H7 (cell line): ENCODE results near the gene PCDHGB6. TPM values are rescaled to one million over a fixed set of nuclear protein-coding genes. Genes with fewer than 3 reads are reported as not detected.
"Not testable (repeated sequence)": the region's sequence is repeated elsewhere in the genome, so short reads cannot be mapped to it uniquely, and the experiment has no call there.

Source experiments
- DNase-seq: peaks from one replicate; pipeline ENCODE4 v3.0.0; 2012
- H3K27me3 ChIP-seq: 2 replicates; pipeline ENCODE4 v1.6.0; 2011; ENCODE audit warnings: mild to moderate bottlenecking, low read length; ENCODE audit not compliant: control insufficient read depth, insufficient read depth
- H3K36me3 ChIP-seq: replicated peaks from 2 replicates; pipeline ENCODE4 v1.5.1; 2011; ENCODE audit warnings: low read length; ENCODE audit not compliant: control insufficient read depth, insufficient read depth
- H3K4me3 ChIP-seq: 2 replicates; pipeline ENCODE4 v1.5.1; 2011; ENCODE audit warnings: low read depth, mild to moderate bottlenecking, control low read depth, low read length, moderate library complexity; ENCODE audit not compliant: insufficient read depth
- total RNA-seq: library from RNA; depleted of rRNA; stranded (reverse); fragments of >200 nt; shearing (Covaris generic); gene quantifications from 2 replicates; pipeline ENCODE4 v1.2.3, GENCODE V29; 2014

PCDHGB6 gene
- total RNA-seq, 1 experiment from 2014 or later: 1.7 TPM

- no peak within 1 kb of the TSS for H3K4me3 ChIP-seq
- no peaks in the 10 kb centered on the region for H3K36me3 ChIP-seq
- no peaks in the 10 kb centered on the region for H3K27me3 ChIP-seq
- no peak for DNase-seq
Measured at GRCh38 chr5:141382469-141383294, 25.1 kb upstream of the PCDHGB6 start, which contains the start of gene PCDHGA7. PCDHGA7 (plus strand) TSS chr5:141382742; CDS start chr5:141382900, 158 bp downstream.

- peak; percentile 28 for DNase-seq
- no peak overlapping the region for H3K4me3 ChIP-seq
- no peaks in the 10 kb centered on the region for H3K36me3 ChIP-seq
- no peaks in the 10 kb centered on the region for H3K27me3 ChIP-seq
Measured at GRCh38 chr5:141383345-141383744, 24.5 kb upstream of the PCDHGB6 start.

- DNase-seq: no peak
- Histone ChIP-seq H3K27me3 (no peaks in the 10 kb centered on the region), H3K4me3 (no peak overlapping the region), H3K36me3 (no peaks in the 10 kb centered on the region)
Measured at GRCh38 chr5:141384471-141385267, 23.2 kb upstream of the PCDHGB6 start.

GRCh38 chr5:141387557-141388311 is 20.1 kb upstream of the PCDHGB6 start, which contains the start of gene PCDHGB4:
PCDHGB4 (plus strand) TSS chr5:141387698; CDS start chr5:141387885, 187 bp downstream.
- DNase-seq: peak; percentile 50
- H3K36me3 ChIP-seq, H3K27me3 ChIP-seq: not testable (repeated sequence)
- peak within 1 kb of the TSS; percentile 41; the same call in 1 of the 2 replicates for H3K4me3 ChIP-seq

- no peak for DNase-seq
- H3K4me3 ChIP-seq: no peak overlapping the region
- H3K36me3 ChIP-seq: no peaks in the 10 kb centered on the region
- H3K27me3 ChIP-seq: no peaks in the 10 kb centered on the region
Measured at GRCh38 chr5:141388661-141389060, 19.2 kb upstream of the PCDHGB6 start.

GRCh38 chr5:141389153-141390042 is 18.4 kb upstream of the PCDHGB6 start:
- Histone ChIP-seq H3K4me3 (no peak overlapping the region), H3K36me3 (no peaks in the 10 kb centered on the region), H3K27me3 (no peaks in the 10 kb centered on the region)
- DNase-seq: no peak

GRCh38 chr5:141392429-141393198 is 15.2 kb upstream of the PCDHGB6 start, which contains the start of gene PCDHGA8:
PCDHGA8 (plus strand) TSS chr5:141392633; CDS start chr5:141392814, 181 bp downstream.
- H3K4me3 ChIP-seq: no peak within 1 kb of the TSS
- no peaks in the 10 kb centered on the region for H3K27me3 ChIP-seq
- H3K36me3 ChIP-seq: no peaks in the 10 kb centered on the region
- no peak for DNase-seq

- Histone ChIP-seq H3K27me3 (no peaks in the 10 kb centered on the region), H3K36me3 (no peaks in the 10 kb centered on the region), H3K4me3 (no peak overlapping the region)
- DNase-seq: no peak
Measured at GRCh38 chr5:141393267-141393666, 14.6 kb upstream of the PCDHGB6 start.

GRCh38 chr5:141394401-141395187 is 13.2 kb upstream of the PCDHGB6 start:
- H3K27me3 ChIP-seq, H3K4me3 ChIP-seq, H3K36me3 ChIP-seq, DNase-seq: not testable (repeated sequence)

- not testable (repeated sequence) for H3K4me3 ChIP-seq, H3K36me3 ChIP-seq, H3K27me3 ChIP-seq
- peak; percentile 41 for DNase-seq
Measured at GRCh38 chr5:141397756-141398551, 9.9 kb upstream of the PCDHGB6 start, which contains the start of gene PCDHGB5. PCDHGB5 (plus strand) TSS chr5:141397947; CDS start chr5:141398128, 181 bp downstream.

- peak; percentile 28 for DNase-seq
- no peaks in the 10 kb centered on the region for H3K27me3 ChIP-seq
- no peaks in the 10 kb centered on the region for H3K36me3 ChIP-seq
- H3K4me3 ChIP-seq: no peak overlapping the region
Measured at GRCh38 chr5:141398608-141399007, 9.2 kb upstream of the PCDHGB6 start.
